HG03064 (cell line): ENCODE results near the gene DDX20.
"Not testable (repeated sequence)": the region's sequence is repeated elsewhere in the genome, so short reads cannot be mapped to it uniquely, and the experiment has no call there.

ENCODE experiments used
- ATAC-seq: cut with Tn5 transposase; IDR thresholded peaks from one replicate; pipeline ENCODE4 v1.9.1; 2021; ENCODE audit warnings: low read depth; ENCODE audit not compliant: unreplicated experiment

DDX20 gene

DNA sequence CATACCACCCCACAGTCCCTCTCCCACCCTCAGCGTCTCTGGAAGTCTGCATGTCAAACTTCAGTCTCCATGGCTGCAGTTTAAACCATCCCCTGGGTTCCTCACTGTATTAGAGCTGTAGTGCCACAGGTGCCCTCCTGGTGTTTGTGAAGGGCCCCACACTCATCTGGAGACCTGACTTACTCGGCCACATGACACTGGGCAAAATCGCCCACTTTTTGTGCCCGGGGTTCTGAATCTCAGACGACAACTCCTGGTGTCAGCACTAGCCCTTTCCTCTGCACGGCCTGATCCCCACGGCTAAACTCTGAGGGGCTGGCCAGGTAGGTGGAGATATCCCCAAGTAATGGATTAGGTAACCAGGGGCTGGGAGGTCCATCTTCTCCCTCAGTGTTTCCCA is 23.0 kb upstream of the DDX20 start:
- ATAC-seq: no peak

DNA sequence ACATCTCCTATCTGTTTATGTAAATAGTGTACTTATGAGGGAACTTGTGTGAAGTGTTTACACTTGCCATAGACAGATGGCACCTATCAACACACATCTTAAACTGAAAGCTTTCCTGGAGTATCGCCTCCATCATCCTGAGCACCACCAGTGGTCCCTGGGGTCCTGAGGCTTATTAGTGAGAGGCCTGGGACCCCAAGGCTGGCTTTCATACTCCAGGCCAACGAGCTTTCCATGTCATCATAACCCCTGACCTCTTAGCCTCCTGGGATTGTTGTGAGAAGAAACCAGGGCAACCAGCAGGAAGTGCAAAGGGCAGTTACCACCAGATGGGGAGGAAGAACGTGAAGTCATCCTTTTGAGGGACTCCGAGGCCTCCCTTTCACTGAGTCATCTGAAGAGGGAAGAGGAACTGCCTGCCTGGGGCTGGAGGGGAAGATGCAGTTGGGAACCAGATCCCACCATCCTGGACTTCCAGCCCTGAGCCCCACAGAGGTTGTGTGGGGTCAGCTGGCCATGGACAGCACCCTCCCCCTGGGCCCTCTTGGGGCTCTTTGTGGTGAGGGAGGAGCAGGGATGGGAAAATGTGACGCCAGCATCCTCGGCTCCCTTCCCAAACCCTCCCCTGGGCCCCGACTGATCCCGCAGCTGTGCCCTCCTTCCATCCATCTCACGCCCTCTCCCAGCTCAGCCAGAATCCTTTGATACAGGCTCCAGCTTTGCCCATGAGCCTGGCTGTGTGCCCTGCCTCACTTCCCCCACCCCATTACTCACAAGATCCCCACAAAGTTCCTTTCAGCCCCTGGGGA is 22.3 kb upstream of the DDX20 start:
- ATAC-seq: no peak

DNA sequence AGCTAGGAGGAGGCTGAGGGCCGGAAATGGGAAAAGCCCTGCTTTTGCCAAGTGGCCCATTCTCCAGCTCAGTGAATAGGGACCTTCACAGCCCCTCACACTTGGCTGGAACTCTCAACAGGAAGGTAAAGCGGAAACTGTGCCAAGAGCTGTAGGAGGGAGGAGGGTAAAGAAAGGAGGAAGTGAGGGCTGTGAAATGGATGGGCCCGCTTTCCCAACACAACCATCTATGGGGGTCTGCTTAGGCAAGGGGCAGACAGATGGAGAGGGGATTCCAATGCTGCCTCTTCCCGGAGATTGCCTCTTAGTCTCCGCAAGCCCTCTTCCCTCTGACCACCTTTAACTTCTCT is 21.7 kb upstream of the DDX20 start:
- ATAC-seq: no peak

DNA sequence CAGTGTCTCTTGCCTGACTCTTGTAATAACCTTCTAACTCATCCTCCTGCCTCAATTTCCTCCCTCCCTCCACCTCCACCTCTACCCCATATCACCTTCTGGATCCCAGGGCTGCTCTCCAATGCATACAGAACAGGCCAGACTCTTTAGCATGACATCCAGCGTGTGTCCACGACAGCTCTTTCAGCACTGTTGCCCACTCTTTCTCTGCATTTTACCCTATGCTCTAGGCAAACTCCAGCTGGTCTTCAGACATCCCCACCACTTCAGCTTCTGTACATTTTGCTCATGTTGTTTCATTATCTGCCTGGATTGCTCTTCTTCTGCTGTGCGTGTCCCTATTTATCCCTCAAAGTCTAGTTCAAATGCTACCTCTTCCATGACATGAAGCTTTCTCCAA is 21.3 kb upstream of the DDX20 start:
- no peak for ATAC-seq

DNA sequence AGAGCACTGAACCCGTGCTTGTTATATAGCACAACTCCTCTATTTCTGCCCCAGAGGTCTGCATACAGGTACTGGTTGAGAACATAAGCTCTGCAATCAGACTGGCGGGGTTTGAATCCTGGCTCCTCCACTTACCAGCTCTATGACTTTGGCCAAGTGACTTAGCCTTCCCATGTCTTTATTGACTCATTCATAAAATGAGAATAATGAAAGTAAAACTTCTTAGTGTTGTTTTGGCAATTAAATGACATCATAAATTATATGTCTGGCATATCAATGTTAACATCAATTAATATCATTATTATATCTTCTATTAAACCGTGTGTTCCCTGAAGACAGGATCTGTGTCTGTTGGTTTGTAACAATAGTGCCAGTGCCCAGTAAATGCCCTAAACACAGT is 20.8 kb upstream of the DDX20 start:
- no peak for ATAC-seq

DNA sequence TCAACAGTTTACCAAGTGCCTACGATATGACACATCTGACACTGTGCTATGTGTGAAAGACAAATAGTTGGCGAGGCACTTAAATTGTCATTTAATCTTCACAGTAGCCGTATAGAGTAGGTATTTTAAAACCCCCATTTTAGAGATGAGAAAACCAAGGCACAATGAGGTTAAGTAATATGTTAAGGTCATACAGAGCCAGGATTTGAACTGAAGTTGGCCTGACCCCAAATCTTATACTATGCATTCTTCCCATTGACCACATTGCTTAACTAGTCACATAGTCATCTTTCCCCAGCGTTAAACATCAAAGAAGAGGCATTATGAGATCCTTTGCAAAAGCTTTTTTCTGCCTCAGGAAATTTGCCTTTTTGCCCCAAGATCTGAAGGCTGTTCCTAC is 20.4 kb upstream of the DDX20 start:
- no peak for ATAC-seq

DNA sequence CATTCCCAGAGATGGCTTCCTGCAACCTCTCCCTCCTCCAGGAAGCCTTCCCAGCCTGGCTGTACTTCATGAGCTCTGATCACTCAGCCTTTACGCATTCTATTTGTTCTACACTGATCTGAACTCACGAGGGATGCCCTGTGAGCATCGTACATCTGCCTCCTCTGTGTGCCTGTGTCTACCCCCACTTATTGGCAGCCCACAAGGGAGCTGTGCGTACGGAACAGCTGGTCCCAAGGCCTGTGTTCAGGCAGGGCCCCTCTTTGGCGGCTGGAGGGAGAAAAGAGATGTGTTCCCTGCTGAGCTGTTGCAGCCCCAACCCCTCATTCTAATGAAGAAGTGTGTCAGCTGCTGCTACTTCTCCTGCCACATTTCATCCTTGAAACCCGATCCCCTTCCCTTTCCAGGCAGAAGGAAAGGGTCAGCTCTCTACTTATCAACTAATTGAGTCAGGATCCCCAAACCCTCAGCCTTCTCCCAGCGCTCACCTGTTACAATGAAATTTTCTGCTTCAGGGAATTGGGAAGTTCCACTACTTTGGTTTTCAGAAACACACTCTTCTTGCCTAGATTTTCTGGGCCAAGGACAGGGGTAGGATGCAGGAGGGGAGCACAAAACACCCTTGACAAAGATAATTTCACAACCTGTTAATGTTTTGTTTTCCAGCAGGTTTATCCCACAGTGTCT is 19.7 kb upstream of the DDX20 start:
- no peak for ATAC-seq

DNA sequence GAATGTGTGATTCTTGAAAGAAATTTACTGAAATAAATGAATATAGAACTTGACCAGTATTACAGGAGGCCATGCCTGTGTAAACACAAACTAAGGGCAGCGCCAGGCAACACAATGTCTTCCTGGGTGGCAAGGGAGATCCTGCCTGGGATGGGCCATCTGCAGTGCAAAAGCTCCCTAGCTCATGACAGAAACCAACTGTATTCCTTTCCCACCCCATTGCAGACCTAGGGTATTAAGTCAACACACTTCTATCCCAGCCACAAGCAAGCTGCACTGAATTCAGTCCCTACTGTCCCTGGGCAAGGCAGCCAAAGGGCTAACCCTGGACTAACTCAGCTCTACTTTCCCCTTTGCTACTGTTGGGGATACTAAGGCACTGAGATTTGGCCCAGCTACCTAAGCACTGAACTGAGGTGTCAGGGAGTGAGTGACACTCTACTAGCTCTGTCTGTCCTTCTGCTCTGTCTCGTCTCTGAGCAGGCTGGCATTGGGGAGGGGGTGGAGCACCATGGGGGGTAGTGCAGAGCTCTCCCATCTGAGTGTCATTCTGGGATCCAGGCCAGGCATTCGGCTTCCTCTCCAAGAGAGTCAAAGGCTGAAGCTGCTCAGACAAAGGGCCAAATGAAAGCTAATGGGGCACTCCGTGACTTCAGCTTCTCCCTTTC is 19.0 kb upstream of the DDX20 start:
- ATAC-seq: no peak

DNA sequence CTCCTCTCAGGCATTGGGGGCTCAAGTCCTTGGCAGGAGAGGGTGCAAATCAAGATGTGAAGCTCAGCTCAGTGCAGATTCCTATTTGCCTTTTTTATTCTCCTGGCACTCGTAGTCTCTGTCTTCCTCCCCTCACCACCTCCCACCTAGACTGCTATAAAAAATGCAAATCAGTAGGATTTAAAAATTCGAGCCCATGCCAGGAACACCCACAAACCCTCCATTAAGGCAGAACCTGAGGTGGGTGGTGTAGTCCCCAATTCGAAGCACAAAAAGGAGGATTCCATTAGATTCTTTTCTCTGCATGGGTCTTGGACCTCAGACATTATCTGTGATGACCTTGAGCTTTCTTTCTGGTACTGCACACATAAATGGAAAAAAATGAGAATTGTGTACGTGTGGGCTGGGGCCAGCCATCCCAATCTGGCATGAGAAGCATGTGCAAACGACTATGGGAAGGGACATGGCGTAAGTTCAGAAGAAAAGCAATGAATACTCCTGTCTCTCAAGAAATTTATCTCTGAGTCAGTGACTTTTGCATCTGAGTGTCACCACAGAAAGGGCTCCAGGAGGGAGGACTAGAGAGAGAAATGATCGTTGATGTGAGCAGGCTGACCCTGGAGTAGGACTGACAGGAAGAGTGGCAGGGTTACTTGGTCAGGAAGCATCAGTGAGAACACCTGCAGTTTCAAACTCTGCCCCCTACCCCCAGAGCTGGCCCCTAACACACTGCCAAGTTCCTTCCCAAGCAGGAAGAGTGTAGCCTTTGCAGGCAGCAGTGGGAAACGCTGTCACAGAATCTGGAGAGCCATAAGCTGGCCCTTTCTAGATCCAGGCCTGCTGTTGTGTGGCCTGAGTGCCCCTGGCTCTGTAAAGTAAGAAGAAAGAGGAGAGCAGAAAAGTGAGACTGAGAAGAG is 18.2 kb upstream of the DDX20 start:
- no peak for ATAC-seq

DNA sequence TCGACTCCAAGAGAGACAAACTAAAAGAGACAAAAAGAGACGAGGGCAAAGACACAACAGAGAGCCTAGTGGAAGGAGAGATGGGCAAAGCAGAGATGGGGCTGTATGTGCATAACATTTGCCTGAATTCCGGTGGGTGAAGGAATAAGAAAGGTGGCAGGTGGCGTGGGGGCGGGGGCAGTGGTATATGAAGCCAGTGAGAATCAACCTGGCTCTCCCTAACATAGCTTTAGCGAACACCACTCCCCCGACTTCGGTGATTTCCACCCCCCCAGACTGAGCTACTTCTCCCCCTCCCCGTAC is 17.6 kb upstream of the DDX20 start:
- ATAC-seq: no peak

DNA sequence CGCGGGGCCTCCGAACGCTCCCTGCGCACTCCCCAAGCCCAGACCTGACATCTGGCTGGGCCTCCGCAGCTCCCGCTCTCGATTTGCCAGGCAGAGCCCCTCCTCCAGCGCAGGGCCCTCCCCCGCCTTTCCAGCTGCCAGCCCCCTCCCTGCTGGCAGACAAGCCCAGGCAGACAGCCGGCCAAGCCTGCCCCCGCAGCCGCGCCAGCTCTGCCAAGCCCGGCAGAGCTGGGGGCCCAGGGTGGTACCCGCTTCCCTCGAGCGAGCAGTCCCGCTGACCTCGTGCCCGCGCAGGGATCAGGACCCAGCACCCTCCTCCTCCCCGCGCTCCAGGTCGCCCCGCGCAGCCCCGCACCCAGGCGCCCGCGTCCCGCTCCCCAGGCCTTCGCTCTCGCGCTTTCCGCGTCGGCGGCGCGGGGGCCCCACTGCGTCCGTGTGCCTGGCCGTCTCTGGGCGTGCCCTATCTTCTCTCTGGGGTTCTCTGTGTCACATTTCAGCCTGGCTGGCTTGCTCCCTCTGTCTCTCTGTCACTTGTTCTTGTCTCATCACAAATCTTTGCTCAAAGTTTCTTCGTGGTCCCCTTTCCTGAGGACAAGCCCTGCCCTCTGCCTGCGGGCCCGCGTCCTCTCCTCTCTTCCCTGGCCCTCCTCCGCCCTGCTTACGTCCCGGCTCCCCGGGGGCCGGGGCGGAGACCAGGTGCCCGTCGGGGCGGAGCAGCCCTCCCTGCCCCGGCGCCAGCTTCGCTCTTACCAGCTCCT is 17.1 kb upstream of the DDX20 start:
- ATAC-seq: peak; percentile 40

DNA sequence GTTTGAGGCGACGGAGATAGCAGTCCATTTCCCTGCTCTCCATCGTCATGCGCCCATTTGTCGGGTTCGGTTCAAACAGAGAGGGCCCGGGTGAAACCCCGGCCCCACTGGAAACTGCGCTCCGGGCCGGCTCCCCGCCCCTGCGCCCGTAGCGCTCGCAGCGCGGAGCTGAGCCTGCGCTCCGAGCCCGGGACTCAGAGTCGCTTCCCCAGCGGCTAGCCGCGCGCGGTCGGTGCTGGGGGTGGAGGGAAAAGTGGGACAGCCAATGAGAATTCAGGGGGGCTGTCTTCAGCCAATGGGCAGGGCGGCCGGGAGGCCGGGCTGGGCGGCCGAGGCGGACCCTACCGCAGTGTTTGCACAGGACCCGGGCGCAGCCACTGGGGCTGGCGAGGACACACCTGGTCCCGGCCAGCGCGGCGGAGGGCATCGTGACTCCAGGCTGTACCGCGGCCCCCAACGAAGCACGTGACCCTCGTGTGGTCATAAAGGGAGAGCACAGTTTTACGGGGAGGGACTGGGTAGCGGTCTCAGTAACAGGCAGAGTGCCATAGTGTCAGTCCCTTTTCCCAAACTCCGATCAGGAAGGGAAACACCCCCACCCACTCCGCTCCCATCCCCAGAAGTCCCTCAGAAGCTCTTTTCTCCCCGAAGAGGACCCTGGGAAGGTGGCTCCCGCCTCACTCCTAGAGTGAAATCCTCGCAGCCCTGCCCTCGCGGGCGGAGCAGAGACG is 16.3 kb upstream of the DDX20 start, which contains the start of gene INKA2:
Gene INKA2, minus strand, starts transcription at position 202 of the 731 bp plus-strand sequence. Its CDS starts 153 bp downstream, at position 49.
- ATAC-seq: peak; percentile 82

DNA sequence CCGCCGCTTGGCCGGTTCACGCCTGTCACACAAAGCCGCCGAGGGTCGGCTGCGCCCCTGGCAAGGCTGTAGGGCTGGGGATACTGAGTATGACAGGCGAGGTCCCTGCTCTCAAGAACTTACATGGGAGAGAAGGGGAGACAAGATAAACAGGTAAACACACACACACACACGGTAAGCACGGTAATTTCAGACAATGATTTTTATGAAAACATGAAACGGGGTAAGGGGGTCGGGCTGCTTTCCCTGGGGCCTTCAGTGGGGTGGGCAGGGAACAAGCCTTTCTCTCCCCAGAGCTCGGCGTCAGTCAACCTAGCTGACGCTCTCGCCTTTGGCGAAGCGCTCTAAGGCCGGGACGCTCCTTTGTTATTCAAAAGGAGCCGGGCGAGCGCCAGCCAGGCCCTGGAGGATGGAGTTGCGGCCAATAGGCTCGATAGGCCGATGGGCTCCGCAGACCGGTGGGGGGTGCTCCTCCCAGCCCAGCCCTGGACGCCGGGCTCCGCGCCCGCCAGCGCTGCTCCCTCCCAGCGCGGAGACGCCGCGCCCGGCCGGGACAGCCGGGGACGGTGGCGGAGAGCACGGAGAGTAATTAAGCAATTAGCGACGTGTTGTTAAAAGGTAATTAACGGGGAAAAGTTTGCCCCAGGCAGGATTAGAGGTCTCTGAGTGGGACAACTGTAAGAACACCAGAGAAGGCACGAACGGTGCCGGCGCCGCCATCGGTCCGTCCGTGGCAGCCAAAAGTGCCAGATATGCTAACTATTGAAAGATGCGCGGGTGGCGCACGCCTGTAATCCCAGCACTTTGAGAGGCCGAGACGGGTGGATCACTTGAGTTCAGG is 15.6 kb upstream of the DDX20 start:
- no peak for ATAC-seq

DNA sequence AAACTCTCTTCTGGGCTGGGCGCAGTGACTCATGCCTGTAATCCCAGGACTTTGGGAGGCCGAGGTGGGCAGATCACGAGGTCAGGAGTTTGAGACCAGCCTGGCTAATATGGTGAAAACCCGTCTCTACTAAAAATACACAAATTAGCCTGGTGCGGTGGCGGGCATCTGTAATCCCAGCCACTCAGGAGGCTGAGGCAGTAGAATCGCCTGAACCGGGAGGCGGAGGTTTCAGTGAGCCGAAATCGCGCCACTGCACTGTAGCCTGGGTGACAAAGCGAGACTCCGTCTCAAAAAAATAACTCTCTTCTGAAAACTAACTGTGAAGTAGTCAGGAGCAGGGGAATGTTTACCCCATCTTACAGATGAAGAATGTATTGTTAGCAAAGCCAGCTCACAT is 13.4 kb upstream of the DDX20 start:
- ATAC-seq: not testable (repeated sequence)

DNA sequence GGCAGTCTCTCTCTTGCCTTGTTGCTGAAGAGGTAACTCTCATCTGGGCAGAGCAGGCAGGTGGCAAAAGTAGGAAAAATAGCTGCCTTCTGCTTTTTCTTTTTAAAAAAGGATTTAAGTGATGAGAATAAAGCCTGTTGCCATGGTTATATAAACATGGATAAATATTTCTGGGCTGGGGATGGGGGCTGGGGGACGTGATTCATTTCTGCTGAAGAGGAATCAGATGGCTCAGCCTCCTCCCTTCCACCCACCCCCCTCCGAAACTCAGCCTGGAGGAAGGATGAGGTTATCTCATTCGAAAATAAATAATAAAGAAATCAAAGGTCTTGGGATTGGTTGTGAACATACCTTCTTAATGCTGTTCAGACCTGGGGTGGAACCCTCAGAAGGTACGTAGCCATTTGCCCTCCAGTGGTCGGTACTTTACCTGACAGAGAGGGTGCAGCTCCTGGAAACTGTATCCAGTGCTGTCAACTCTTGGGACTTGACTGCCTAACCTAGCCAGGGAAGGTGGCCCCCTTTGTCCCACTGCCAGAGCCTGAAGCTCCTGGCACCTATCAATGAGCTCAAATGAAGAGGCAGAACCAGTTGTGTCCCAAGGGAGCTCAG is 12.7 kb upstream of the DDX20 start:
- no peak for ATAC-seq

DNA sequence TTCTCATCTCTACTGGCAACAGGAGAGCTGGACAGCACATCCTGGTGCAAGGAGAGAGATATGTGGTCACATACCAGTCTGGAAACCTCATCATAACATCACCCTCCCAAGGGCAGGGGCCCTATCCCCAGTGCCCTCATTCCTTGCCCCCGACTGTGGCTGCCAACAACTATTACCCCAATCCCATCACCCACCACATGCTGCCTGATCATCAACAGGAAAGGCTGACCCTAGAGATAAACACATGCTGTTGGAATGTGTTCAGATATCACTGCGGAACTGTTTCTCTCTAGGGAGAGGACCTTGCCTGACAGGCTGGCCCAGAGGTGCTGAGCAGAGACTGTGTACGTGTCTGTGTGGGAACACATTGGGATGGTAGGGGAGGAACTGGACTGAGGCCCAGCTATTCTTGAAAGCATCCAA is 12.0 kb upstream of the DDX20 start:
- no peak for ATAC-seq

DNA sequence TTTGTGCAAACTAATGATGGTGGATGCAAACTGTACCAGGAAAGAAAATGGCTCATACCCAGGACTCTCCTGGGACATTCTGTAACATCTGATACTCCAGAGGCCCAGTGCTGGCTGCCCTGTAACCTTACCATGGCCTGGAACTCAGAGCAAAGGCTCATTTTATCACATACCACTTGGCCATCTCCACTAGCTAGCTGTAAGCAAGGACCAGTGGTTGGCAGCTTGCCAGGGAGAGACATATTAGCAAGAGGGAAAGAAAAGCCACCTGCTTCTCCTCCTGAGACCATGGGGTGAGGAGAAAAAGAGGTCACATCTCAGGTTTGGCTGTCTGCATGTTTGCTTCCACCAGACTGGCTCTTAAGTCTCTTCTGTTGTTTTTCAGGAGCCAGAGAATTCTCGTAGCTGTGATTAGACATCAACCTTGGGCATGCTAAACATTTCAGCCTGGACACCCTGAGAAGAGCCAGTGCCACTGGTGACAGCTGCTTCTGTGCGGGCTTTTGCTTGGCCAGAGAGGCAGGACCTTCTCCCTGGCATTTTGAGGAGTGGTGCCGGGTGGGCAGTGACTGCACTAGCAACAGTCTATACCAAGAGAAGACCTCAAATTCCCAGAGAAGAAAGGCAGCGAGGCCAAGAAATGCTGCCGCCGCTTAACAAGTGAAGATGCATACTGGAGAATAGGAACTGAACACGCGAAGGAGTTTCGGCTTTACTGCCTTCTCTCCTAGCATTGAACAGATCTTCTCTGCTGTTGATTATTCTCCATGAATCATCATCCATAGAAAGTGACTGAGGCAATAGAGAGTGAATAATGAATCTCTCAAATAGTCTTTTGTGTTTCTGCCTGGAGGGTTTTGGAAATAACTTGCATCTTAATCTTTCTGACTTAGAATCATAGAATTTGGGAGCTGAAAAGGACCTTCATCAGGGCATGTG is 9.8 kb upstream of the DDX20 start:
- ATAC-seq: no peak
